Cortex of kidney (tissue), 1 donor: ENCODE results near the gene SPTY2D1.
"Not testable (repeated sequence)": the region's sequence is repeated elsewhere in the genome, so short reads cannot be mapped to it uniquely, and the experiment has no call there.

ENCODE experiments used
- DNase-seq: peaks from one replicate; lab custom pipeline; 2025; lab: John Stamatoyannopoulos, UW

Gene SPTY2D1

GRCh38 chr11:18634140-18635032 is at the start of gene SPTY2D1:
Gene SPTY2D1 (minus strand): TSS chr11:18634342. CDS start chr11:18634257, 85 bp downstream.
- DNase-seq = no peak

GRCh38 chr11:18682466-18682865 is 48.3 kb upstream of the SPTY2D1 start:
- no peak for DNase-seq

GRCh38 chr11:18681949-18682348 is 47.8 kb upstream of the SPTY2D1 start:
- not testable (repeated sequence) for DNase-seq

- DNase-seq = no peak
Measured at GRCh38 chr11:18677560-18677959, 43.4 kb upstream of the SPTY2D1 start.

- DNase-seq = no peak
Measured at GRCh38 chr11:18676803-18677202, 42.7 kb upstream of the SPTY2D1 start.

- DNase-seq = not testable (repeated sequence)
Measured at GRCh38 chr11:18672209-18672608, 38.1 kb upstream of the SPTY2D1 start.

- DNase-seq = no peak
Measured at GRCh38 chr11:18671246-18671645, 37.1 kb upstream of the SPTY2D1 start.

- no peak for DNase-seq
Measured at GRCh38 chr11:18669711-18670110, 35.6 kb upstream of the SPTY2D1 start.

GRCh38 chr11:18669219-18669596 is 35.1 kb upstream of the SPTY2D1 start:
- DNase-seq = no peak

GRCh38 chr11:18668131-18668530 is 34.0 kb upstream of the SPTY2D1 start:
- DNase-seq = no peak

GRCh38 chr11:18665353-18665872 is 31.3 kb upstream of the SPTY2D1 start:
- not testable (repeated sequence) for DNase-seq

GRCh38 chr11:18657673-18658072 is 23.5 kb upstream of the SPTY2D1 start:
- no peak for DNase-seq

- no peak for DNase-seq
Measured at GRCh38 chr11:18650859-18651557, 16.9 kb upstream of the SPTY2D1 start.

- no peak for DNase-seq
Measured at GRCh38 chr11:18650353-18650752, 16.2 kb upstream of the SPTY2D1 start.

GRCh38 chr11:18643034-18643433 is 8.9 kb upstream of the SPTY2D1 start:
- not testable (repeated sequence) for DNase-seq

GRCh38 chr11:18641677-18642076 is 7.5 kb upstream of the SPTY2D1 start:
- DNase-seq = no peak

- DNase-seq = no peak
Measured at GRCh38 chr11:18633256-18634139, 644 bp downstream of the SPTY2D1 start.

GRCh38 chr11:18632841-18633240 is 1.3 kb downstream of the SPTY2D1 start:
- no peak for DNase-seq

- DNase-seq = no peak
Measured at GRCh38 chr11:18624161-18624560, 10.0 kb downstream of the SPTY2D1 start.

- no peak for DNase-seq
Measured at GRCh38 chr11:18623707-18624106, 10.4 kb downstream of the SPTY2D1 start.

GRCh38 chr11:18618342-18619025 is 15.7 kb downstream of the SPTY2D1 start:
- no peak for DNase-seq
